GM20000 (cell line): Measurements from ENCODE around the gene ATP4A.

Experiments used
- DNase-seq: peaks from one replicate; pipeline ENCODE4 v3.0.0; 2012; ENCODE audit warnings: low spot score
- TF ChIP-seq, protein P1 (sequence below): IDR thresholded peaks from 2 replicates; pipeline ENCODE4 v1.5.1; 2012; ENCODE audit warnings: mild to moderate bottlenecking, control low read depth; ENCODE audit errors: extremely low read depth, missing control alignments

ATP4A gene

DNA sequence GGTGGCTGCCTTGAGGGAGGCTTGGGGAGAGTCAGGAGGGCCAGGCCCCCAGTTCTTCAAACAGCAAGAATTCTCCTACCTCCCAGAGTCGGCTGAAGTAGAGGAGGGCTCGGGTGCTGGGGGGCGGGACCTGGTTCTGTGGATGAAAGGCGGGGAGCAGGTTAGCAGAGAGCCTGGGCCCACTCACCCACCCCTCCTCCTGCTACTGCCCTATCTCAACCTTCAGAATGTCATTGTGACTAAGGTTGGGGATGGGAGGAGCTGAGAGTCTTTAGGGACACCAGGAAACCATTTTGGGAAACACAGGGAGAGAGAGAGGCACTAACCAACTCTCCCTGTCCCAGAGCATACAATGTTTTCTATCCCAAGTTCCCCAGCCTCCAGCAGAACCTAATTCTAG, 60.7 kb downstream of the ATP4A start:
- TF ChIP-seq, protein P1, sequence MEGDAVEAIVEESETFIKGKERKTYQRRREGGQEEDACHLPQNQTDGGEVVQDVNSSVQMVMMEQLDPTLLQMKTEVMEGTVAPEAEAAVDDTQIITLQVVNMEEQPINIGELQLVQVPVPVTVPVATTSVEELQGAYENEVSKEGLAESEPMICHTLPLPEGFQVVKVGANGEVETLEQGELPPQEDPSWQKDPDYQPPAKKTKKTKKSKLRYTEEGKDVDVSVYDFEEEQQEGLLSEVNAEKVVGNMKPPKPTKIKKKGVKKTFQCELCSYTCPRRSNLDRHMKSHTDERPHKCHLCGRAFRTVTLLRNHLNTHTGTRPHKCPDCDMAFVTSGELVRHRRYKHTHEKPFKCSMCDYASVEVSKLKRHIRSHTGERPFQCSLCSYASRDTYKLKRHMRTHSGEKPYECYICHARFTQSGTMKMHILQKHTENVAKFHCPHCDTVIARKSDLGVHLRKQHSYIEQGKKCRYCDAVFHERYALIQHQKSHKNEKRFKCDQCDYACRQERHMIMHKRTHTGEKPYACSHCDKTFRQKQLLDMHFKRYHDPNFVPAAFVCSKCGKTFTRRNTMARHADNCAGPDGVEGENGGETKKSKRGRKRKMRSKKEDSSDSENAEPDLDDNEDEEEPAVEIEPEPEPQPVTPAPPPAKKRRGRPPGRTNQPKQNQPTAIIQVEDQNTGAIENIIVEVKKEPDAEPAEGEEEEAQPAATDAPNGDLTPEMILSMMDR = no peak
- no peak for DNase-seq

DNA sequence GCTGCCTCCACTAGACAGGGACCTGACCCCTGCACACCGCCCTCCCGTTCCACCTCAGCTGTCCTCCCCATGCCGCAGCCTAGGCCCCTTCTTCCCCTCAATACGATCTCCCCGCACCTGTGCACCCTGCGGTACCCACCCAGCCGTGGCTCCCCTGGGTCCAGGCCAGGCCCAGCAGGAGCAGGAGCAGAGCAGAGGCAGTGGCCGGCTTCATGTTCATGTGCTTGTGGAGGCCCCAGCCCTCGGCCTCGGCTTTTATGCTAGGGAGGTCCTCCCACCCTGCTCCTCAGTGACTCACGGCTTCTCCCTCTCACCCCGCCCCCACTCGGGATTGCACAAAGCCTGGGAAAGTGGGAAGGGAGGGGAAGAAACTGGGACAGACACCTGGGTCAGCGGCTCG, 61.8 kb downstream of the ATP4A start:
- TF ChIP-seq, protein P1 = no peak
- no peak for DNase-seq

GRCh38 chr19:35500611-35501010, 62.8 kb downstream of the ATP4A start:
- TF ChIP-seq, protein P1 = no peak
- no peak for DNase-seq
